Mononuclear cell (primary cell): ENCODE results near the gene GPRIN2. TPM values are rescaled to one million over a fixed set of nuclear protein-coding genes. Genes with fewer than 3 reads are reported as not detected.

Experiments used
- H3K27me3 ChIP-seq: 2 replicates; pipeline ENCODE4 v1.6.0; 2011; ENCODE audit warnings: low read length, control low read depth; ENCODE audit not compliant: insufficient read depth
- H3K4me1 ChIP-seq: 2 replicates; pipeline ENCODE4 v1.5.1; 2011; ENCODE audit warnings: mild to moderate bottlenecking, low read length, control low read depth; ENCODE audit not compliant: insufficient read depth
- H3K4me3 ChIP-seq: 2 replicates; pipeline ENCODE4 v1.5.1; 2011; ENCODE audit warnings: mild to moderate bottlenecking, low read length, moderate library complexity
- H3K9me3 ChIP-seq: 2 replicates; pipeline ENCODE4 v1.5.1; 2011; ENCODE audit warnings: low read depth, mild to moderate bottlenecking, control low read depth, low read length
- total RNA-seq: library from RNA; depleted of rRNA; stranded (reverse); fragments of >200 nt; gene quantifications from one replicate; pipeline ENCODE4 v1.2.3, GENCODE V29; 2012

Gene GPRIN2
- total RNA-seq, 1 donor: not detected

DNA sequence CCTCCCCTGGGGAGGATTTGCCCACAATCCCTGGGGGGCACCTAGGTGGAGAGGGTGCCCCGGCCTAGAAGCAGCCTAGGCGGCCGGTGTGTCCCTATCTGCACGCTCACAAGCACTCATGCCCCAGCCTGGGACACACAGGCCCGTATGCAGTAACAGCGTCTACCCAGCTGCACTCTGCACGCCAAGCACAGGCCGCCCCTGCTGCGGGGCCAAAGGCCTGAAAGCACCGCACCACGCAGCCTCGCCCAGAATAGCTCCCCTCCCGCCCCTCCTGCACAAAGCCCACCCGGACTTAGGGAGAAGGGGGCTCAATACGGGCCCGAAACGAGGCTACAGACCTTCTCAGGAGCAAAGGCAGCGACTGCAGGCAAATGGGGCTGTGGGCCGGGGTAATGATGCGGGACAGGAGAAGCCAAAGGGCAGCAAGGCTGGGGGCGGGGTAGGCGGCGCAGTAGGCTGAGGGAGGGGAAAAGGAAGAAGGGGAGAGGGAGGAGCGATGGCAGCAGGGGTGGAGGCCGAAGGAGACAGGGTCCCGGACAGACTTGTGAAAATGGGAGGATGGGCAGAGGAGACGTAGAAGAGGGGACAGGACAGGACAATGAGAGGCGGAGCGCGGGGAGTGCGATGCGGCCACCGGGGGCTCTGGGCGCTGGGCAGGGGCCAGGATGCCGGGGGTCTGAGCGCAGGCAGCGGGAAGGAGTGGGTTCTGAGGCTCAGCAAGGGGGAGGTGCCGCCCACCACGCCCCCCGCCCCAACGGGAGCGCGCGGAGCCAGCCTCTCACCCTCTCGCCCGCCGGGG lies 544 bp downstream of the GPRIN2 start:
- Histone ChIP-seq H3K4me3 (no peak overlapping the region), H3K9me3 (no peaks in the 10 kb centered on the region), H3K27me3 (peaks cover 44% of the 10 kb centered on the region), H3K4me1 (no peaks in the 10 kb centered on the region)

DNA sequence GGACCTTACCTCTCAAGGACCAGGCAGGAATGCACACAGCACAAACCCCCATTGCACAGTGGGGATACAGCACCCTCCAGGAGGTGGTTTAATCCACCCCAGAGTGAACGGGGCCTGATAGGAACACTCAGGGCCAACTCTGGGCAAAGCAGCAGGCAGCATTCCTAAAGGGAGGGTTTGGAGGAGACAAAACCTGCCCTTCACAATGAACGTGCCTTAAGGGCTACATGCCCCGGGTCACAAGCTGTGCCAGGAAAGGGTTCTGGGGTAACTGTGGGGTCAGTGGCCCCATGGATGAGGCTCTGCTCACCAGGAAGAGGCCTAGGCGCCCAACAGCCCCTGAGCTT lies 1.1 kb downstream of the GPRIN2 start:
- Histone ChIP-seq H3K27me3 (peaks cover 38% of the 10 kb centered on the region), H3K9me3 (no peaks in the 10 kb centered on the region), H3K4me3 (no peak overlapping the region), H3K4me1 (no peaks in the 10 kb centered on the region)

DNA sequence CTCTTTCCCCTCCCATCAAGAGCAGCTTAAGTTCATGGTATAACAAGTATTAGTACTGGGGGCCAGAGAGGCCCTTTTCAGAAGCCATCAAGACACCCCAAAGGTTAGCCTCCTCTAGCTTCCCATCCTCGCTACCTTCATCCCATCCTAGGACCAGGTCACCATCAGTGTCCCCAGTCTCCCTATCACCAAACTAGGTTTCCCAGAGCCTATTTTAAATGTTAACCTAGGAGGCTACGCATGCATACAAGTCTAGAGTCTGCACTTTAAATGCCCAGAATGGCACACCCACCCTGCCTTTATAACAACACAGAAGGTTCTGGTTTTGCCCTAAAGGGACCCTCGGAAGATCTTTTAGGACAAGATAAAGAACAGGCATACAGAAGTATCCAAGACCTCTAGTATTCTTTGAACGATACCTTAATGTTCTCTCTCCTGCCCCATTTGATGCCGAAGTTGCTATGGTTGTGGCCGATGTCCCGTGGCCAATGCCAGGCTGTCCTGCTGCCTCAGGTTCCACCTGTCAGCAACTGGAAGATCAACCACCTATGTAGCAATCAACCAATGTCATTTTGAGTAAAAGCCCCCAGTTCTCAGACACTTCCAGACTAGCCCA lies 2.2 kb downstream of the GPRIN2 start:
- Histone ChIP-seq H3K4me1 (no peaks in the 10 kb centered on the region), H3K27me3 (peaks cover 35% of the 10 kb centered on the region), H3K4me3 (no peak overlapping the region), H3K9me3 (no peaks in the 10 kb centered on the region)

DNA sequence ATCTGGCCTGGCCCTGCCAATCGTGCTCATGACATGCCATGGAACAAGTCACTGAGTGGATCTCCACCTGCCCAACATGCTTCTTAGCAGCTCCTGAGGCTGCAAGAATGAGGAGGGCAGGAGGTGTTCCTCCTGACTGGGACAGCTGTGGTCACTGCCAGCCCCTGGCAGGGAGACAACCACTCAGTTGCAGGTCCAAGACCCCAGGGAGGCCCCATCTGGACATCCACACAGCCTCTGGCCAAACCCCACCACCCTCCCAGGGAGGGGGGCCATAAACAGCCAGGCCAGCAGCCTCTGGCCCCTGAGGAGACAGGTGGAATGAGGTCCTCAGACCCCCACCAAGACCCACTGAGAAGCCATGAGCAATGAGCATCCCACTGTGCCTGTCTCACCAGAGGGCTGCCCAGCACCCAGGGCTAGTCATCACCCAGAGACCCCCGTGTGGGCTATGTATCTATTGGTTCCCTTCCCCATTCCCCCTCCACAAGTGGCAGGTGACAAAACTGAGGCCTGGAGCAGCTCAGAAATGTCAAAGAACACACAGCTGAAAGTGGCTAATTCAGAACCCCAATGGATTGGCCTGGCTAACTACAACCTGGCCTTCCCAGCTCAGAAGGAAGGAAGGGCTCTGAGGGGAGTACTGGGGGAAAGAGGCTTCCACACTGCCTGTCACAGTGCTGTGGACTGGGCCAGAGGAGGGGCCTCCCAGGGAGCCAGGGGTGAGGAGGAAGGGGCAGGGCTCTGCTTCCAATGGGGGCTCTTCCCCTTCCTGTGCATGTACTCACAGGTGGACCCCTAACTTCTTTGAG lies 3.0 kb downstream of the GPRIN2 start:
- H3K4me1 ChIP-seq: no peaks in the 10 kb centered on the region
- no peak overlapping the region for H3K4me3 ChIP-seq
- H3K9me3 ChIP-seq: no peaks in the 10 kb centered on the region
- peaks cover 31% of the 10 kb centered on the region for H3K27me3 ChIP-seq

DNA sequence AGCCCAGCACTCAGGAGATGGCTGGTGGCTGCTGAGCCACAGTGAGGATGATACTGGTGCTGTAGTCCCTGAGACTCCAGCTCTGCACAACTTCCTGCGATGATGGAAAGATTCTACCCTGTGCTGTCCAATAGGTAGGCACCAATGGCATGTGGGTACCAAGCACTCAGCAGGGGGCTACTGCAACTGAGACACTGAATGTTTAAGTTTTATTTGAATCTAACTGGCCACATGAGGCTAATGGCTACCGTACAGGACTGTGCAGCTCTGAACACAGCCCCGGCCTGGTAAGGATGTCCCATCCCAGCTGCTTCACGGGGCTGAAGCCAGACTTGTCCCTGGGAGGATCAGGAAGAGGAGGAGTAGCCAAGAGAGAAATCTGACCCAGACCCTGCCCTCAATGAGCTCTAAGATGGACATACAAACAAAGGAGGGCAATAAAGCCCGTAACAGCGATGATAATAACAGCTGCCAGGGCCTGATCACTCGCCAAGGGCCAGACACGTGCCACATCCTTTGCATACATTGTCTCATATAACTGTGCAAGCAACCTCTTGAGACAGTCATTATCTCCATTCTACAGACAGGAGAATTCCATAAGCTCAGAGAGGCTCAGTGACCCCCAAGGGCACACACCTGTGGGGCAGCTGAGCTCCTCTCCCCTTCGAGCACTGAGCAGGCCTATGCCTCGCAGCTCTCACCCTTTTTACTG lies 3.8 kb downstream of the GPRIN2 start:
- Histone ChIP-seq H3K9me3 (no peaks in the 10 kb centered on the region), H3K4me1 (no peaks in the 10 kb centered on the region), H3K4me3 (no peak overlapping the region), H3K27me3 (peaks cover 23% of the 10 kb centered on the region)

DNA sequence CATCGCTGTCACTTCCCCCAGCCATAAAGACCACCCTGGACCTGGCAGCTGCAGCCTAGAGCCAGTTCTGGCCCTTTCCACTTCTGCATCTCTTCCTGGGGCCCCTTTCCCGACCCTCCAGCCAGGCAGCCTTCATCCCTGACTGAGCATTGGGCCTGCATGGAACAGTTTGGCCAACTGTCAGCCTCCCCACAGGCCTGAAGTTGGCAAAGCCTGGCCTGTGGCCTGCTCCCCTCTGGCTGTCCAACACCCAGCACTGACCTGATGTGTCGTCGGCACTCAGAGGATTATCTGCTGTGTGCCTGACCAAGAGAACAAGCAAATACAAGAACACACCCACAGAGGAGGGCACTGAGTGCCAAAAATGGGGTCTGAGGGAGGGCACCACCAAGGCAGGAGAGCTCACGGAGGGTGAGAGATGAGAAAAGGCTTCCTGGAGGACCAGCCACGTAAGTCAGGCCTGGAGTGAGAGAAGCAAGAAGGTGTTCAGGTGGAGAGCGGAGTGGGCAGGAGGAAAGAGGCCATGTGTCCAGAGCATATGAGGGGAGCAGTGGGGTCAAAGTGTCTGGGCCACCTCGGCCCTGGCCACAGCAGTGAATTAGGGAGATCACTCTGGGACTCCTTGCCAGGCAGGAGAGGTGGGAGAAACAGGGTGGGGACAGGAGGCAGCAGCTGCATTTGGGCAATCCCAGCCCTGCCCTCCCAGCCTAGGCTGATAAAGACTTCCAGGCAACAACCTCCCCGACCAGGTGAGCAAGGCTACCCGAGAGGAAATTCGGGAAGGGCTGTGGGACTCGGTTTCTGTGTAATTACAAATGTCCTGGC lies 4.5 kb downstream of the GPRIN2 start:
- H3K4me3 ChIP-seq: no peak overlapping the region
- no peaks in the 10 kb centered on the region for H3K4me1 ChIP-seq
- H3K27me3 ChIP-seq: peaks cover 15% of the 10 kb centered on the region
- no peaks in the 10 kb centered on the region for H3K9me3 ChIP-seq

DNA sequence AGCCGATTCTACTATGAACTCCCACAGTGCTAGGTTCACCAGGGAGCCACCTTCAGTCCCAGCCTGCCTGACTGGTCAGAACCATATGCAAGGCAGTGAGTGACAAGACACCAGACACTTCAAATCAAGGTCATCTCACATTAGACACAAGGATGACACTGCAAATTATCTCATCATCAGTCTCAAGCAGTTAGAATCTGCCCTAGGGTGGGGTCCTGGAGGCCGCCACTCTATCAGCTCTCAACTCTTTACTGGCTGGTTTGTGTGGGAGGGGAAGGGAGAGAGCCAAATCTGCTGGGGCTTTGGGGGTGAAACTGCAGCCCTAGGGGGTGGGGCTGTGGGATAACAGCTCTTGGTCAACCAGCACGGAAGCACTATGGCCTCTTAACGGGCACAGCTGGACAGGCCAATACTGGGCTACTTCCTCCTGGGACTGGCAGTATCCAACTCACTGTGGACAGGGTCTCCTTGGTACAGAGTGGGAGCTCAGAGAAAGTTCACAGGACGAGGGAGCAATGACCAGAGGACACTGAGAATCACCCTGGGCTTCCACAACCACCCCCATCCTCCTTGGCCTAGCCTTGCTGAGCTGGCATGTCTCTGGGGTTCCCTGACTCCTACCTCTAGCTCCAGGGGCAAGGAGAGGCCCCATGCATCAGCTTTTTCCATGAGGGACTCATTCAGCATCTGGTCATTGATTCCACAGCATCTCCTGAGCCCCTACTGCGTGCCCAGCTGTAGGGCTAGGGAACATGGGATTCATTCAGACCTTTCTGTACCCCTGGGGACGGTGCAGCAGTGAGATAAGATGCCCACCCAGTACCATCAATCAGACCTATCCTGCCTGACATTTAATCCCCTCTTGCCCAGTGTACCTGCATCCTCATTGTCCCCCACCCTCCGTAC lies 5.4 kb downstream of the GPRIN2 start:
- H3K4me1 ChIP-seq: no peaks in the 10 kb centered on the region
- no peaks in the 10 kb centered on the region for H3K9me3 ChIP-seq
- peaks cover 14% of the 10 kb centered on the region for H3K27me3 ChIP-seq
- H3K4me3 ChIP-seq: no peak overlapping the region

DNA sequence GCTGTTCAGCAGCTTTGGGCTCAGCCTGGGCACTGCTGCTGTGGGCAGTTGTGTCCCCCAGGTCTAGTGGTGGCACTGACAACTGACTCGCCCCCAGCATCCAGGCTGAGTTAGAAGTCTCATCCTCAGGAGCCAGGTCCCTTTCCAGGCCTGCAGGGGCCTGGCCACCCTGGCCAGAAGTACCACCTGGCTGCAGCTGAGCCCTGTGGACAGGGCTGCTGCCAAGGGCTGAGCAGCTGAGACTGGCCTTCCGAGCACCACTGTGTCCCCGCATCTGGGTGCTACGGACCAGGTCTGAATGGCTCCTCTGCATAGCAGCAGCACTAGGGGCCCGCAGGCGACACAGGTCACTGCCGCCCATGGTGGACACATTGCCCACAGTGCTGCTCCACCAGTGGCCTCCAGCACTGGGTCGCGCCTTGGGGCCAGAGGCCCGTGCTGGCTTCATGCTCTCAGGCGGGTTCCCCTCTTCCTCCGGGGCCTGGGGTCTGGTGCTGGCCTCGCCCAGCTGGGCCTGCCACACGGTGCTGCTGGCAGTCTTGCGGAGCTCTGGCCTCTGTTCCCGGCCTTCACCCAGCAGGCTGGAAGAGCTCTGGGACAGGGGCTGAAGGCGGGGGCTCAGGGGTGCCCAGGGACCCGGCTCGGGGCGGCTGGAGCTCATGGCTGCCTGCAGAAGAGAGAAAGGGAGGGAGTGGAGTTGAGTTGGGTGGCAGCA lies 6.2 kb downstream of the GPRIN2 start:
- Histone ChIP-seq H3K9me3 (no peaks in the 10 kb centered on the region), H3K4me3 (no peak overlapping the region), H3K27me3 (peaks cover 6% of the 10 kb centered on the region), H3K4me1 (no peaks in the 10 kb centered on the region)

DNA sequence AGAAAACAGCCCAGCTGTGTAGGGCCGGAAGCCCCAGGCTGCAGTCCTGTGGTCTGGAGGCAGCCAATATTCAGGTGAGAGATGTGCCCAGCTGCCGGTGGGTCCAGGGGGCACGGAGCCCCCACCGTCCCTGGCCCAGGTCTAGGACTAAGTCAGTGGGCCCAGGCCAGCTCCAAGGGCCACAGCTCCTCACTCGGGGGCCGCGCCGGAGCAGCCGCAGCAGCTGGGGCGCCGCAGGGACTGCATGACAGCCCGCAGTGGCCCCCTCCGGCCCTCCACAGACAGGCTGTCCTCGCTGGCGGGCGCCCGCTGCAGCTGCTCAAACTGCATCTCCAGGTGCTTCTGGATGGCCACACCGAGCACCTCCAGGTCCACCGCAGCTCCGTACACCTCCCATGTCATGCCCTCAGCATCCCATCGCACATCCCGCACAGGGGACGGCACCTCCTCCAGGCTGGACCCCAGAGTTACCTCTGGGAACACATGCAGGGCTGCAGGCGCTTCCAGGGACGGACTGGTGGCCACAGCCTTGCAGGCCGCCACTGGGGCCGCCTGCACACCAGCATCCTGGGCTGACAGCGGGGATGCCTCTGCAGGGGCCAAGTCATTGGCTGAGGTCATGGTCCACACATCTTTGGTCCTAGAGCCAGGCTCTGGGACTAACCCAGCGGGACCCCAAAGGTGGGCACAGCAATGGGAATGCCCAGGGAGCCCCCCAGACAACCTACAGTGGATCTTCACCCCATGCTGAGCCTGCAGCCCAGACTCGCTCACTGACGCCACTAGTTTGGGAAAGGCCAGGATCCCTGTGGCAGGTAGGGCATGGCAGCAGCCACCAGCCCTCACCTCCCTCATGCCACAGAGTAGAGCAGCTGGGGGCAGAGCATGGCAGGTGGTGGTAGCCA lies 7.0 kb downstream of the GPRIN2 start:
- peaks cover under 1% of the 10 kb centered on the region for H3K27me3 ChIP-seq
- no peaks in the 10 kb centered on the region for H3K4me1 ChIP-seq
- H3K4me3 ChIP-seq: no peak overlapping the region
- no peaks in the 10 kb centered on the region for H3K9me3 ChIP-seq

DNA sequence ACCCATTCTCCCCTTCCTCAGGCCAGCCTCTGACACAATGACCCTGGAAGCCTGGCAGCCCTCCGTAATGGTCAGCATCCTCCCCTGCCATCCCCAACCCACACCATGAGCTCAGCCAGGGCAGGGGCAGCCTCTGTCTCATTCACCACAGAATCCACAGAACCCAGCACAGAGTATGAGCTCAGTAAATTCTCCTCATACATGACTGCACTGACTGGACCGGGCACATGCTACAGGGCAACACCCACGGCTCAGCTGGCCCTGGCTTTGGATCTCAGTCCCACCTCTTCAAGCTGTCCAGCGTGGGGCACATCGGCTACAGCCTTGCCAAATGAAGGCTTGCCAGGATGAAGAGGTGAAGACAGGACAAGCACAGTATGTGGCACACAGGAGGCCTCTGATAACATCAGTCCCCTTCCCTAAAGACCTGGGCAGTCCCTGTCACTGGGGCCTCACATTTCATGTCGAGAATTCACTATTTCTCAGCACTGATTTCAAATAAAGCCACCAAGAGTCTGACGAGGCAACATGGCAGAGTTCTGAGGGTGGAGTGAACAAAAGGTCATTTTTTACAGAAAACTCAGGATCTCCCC lies 7.9 kb downstream of the GPRIN2 start:
- no peaks in the 10 kb centered on the region for H3K4me1 ChIP-seq
- no peak overlapping the region for H3K4me3 ChIP-seq
- no peaks in the 10 kb centered on the region for H3K9me3 ChIP-seq
- H3K27me3 ChIP-seq: no peaks in the 10 kb centered on the region

DNA sequence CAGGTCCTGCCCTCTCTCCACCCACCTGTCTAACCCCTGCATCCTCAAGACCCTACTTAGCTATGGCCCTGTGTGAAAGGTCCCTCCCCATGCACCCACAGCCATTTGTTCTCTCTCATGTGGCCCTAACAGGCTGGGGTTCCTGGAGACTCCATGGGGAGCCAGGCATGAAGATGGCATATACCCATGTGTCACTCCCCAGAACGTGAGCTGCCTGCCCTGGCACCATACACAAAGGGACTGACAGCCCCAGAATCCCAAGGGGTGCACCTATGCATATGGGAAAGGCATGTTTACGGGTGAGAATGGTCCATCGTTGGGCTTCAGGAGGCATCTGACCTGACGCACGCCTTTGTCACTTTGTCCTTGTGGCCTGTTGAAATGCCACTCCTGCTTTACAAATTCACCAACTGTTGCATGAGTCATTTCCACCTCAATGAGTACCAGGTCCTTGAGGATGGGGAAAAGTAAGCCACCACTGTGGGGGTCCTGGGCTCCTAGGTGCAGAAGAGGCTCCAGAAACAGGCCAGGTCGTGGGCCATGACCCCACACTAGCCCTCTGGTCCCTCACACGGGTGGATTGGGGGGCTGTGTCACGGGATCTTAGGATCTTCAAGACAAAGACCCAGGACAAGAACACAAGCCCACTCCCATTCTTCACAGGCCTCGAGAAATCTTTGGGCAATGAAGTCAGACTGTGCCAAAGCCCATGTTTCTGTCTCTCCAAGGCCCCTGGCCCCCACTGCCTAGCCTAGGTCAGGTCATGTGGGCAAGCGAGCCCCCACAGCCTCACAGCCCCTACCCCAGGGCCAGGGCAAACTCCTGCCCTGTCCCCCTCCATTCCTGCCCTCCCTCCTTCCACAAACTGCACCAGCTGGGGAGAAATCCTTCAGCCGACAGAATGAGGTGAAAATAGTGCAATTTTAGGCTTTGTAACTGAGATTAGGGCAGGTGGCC lies 8.6 kb downstream of the GPRIN2 start:
- Histone ChIP-seq H3K27me3 (no peaks in the 10 kb centered on the region), H3K9me3 (no peaks in the 10 kb centered on the region), H3K4me1 (no peaks in the 10 kb centered on the region), H3K4me3 (no peak overlapping the region)
